GM23248 (cell line): ENCODE measurements around the gene QPRT.

Experiments
- EZH2 ChIP-seq: fragments of 200-600 bp; sonication (generic); IDR thresholded peaks from 2 replicates; pipeline ENCODE4 v1.6.1; 2018; ENCODE audit warnings: antibody characterized with exemption, mild to moderate bottlenecking; ENCODE audit not compliant: insufficient read depth, poor library complexity, severe bottlenecking
- EZH2phosphoT487 ChIP-seq: fragments of 200-600 bp; sonication (generic); IDR thresholded peaks from 2 replicates; pipeline ENCODE4 v1.6.1; 2018; ENCODE audit warnings: antibody characterized with exemption, moderate library complexity, mild to moderate bottlenecking, low read depth; ENCODE audit not compliant: insufficient read depth

GRCh38 chr16:29702269-29702668 lies 23.3 kb downstream of the QPRT start:
- TF ChIP-seq EZH2 (no peak), EZH2phosphoT487 (no peak)
